ENCODE measurements around the gene KCNK1.
"Not testable (repeated sequence)": the region's sequence is repeated elsewhere in the genome, so short reads cannot be mapped to it uniquely, and the experiment has no call there.

Gene KCNK1

GRCh38 chr1:233607252-233608119, 6.4 kb upstream of the KCNK1 start:
- in situ Hi-C loops (cut with HindIII; ENCODE audit: low sequenced_read_pairs): no loop called here

GRCh38 chr1:233608988-233609387, 4.9 kb upstream of the KCNK1 start:
- in situ Hi-C loops (cut with HindIII; ENCODE audit: low sequenced_read_pairs): no loop called here

DNA sequence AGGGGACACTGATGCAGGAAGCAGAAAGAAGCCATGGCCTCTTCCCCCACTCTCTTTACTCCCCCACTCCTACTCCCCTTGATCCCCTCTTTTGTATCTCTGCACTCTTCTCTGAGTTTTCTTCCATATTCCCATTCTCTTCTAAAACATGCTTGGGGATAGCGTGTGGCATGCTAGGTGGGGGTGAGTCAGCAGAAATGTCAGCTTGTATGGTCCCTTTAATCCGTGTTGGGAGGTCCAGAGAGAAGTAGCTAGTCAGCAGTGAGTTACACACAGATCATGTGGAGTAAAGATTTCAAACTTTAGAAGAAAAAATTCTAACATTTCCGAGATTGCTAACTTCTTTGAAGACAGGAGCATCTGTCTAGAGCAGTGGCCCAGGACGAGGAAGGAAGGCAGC, 4.0 kb upstream of the KCNK1 start:
- in situ Hi-C loops (cut with HindIII; ENCODE audit: low sequenced_read_pairs): no loop called here

DNA sequence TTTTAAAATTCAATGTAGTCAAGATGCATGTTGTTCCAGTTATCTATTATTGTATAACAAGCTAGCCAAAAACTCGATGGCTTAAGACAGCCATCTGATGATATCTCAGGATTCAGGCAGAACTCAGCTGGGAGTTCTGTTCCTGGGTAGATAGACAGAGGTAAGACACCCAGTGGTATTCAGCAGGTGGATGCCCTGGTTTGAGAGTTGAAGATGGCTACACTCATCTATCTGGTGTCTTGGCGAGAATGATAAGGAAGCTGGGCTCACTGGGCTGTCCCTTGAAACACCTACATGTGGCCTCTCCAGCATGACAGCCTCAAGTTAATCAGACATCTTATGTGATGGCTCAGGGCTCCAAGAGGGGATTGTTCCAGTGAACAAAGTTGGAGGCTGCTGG, 3.3 kb upstream of the KCNK1 start:
- in situ Hi-C loops (cut with HindIII; ENCODE audit: low sequenced_read_pairs): no loop called here

DNA sequence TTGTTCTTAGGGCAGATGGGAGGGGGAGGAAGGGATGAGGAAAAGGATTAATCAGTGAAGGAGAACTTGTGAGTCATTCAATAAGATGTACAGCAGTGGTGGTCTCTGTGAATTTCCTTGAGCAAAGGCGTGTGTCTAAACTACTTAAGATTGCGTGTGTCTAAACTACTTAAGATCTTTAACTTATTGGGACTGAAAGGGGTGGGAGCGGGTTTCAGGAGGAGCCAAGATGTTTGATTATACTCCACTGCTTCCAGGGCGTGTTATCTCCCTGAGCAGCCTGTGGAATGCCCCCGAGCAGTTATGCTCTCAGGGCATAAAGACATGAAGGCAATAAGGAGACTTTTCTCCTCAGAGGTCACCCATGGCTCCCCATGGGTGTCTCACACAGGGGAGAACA, 2.5 kb upstream of the KCNK1 start:
- in situ Hi-C loops (cut with HindIII; ENCODE audit: low sequenced_read_pairs): not testable (repeated sequence)

- in situ Hi-C loops (cut with HindIII; ENCODE audit: low sequenced_read_pairs): no loop called here
Observed at GRCh38 chr1:233614173-233614742, 352 bp downstream of the KCNK1 start.

DNA sequence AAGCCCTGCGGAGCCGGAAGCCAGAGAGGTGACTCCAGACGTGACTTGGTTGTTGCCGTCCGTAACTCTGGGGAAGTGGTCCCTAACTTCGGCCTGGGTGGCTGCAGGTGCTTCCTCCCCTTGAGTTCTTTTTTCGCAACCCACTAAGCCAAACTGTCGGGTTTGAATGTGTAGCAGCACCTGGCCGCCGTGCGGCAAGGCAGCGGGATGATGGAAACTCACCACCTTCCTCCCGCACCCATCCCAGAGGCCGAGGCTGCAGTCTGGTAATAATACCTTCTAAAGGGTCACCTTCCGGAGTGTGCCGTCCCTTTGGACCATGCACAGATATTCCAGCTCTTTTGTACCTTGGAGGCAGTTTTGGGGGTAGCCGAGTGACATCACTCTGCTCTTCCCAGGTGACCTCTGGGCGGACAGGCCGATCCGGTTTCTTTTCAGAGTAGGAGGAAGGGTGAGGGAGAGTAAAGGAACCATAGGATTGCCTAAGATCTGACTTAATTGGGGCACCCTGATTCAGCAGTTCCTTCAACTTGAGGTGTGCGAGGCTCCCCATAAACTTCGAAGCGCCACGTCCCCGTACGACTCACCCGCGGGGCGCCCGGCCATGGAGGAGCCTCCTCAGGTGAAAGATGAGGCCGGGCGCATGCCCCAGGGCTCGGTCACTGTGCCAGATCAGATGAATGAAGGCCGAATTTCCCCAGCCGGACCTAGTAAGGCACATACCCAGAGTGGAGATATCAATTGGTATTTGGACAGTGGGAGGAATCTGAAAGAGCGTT, 1.0 kb downstream of the KCNK1 start:
- in situ Hi-C loops (cut with HindIII; ENCODE audit: low sequenced_read_pairs): no loop called here

GRCh38 chr1:233615571-233615970, 1.7 kb downstream of the KCNK1 start:
- in situ Hi-C loops (cut with HindIII; ENCODE audit: low sequenced_read_pairs): no loop called here

DNA sequence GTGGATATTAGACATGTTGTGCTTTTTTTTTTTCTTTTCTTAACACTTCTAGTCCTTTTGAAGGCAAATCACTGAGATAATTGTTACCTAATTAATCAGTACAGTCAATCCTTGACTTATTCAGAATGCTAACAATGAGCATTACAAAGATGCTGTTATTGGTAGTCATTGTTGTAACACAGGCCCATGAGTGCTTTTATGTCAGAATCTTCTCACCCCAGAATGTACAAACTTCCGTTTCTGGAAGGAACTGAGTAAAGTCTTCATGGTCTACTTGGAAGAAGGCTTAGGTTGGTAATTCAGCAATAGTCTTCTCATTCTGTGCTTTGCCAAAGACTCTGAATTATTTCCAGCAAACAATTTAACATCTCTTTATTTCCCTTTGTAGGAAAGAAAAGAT, 3.1 kb downstream of the KCNK1 start:
- in situ Hi-C loops (cut with HindIII; ENCODE audit: low sequenced_read_pairs): no loop called here

DNA sequence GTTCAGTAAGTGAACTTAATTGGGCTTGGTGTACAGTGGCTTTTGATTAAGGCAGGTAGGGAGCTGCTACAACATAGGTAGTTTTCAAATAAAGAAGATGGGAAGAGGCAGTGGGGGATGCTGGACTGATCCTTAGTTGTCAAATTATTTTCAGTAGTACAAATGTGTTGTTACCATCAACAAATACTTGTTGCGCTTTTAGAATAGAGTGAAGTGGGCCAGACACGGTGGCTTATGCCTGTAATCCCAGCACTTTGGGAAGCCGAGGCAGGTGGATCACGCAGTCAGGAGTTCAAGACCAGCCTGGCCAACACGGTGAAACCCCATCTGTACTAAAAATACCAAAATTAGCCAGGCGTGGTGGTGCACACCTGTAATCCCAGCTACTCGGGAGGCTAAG, 5.5 kb downstream of the KCNK1 start:
- in situ Hi-C loops (cut with HindIII; ENCODE audit: low sequenced_read_pairs): not testable (repeated sequence)

DNA sequence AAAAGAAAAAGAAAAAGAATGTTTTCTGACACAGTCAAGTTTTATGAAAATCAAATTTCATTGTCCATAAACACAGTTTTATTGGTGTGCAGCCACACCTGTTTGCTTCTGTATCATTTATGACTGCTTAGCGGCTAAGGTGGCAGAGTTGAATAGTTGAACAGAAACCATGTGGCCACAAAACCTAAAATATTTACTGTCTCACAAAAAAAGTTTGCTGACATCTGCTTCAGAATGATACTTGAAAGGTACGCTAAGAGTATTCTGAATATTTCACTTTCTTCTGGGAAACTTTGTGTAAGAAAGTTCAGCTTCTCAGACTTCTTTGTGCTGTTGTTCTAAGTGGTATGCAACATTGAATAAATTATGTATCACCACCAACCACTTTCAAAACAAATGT, 6.2 kb downstream of the KCNK1 start:
- in situ Hi-C loops (cut with HindIII; ENCODE audit: low sequenced_read_pairs): no loop called here

DNA sequence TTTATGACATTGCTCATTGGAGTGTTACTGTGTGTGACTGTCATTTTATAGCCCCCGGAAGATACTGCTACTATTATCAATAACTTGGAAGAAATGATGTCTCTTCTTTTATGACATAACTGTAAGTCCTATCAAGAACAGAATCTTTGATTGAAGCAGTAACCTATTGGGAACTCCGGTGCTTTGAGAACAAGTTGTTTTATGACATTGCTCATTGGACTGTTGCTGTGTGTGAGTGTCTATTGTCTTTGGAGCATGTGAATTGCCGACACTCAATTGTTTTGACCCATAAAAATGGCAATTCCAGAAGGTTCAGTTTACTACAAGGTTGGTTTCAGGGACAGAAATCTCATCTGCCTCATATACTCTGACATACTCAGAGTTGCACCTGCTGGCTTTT, 8.0 kb downstream of the KCNK1 start:
- in situ Hi-C loops (cut with HindIII; ENCODE audit: low sequenced_read_pairs): no loop called here

DNA sequence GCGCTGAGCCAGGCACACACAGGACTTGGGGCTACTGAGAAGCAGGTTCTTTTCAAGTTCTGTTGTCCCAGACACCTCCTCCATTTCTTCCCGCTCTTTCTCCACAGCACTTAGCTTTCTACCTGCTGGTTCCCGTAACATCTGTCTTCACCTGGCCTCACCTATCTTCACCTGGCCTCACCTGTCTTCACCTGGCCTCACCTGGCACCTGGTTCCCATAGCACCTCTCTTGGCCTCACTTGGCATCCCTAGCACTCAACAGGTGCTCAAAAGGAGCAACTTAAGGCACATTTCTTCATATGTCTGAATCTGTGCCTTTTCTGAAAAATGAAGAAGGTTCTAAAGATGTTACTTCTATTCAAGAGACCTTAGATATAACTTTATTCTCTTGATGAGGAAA, 10.4 kb downstream of the KCNK1 start:
- in situ Hi-C loops (cut with HindIII; ENCODE audit: low sequenced_read_pairs): no loop called here

- in situ Hi-C loops (cut with HindIII; ENCODE audit: low sequenced_read_pairs): no loop called here
Observed at GRCh38 chr1:233625087-233625486, 11.2 kb downstream of the KCNK1 start.

DNA sequence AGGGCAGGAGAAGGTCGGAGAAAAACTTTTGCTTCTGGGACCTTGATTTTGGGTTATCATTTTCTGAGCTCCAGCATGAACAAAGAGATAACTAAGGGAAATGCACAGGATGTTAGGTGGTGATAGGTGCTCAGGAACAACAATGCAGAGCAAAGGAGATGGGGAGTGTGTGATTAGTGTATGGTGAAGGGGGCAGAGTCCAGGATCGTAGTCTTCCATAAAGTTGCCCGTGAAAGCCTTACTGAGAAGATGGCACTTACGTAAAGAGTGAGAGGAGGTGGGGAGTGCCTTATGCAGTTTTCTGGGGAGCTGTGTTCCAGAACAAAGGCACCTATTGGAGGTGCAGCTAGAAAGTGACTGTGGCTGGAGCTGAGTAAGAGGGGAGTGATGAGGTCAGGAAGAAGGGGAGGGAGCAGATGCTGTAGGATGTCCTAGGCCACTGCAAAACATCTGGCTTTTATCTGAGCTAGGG, 11.6 kb downstream of the KCNK1 start:
- in situ Hi-C loops (cut with HindIII; ENCODE audit: low sequenced_read_pairs): no loop called here

DNA sequence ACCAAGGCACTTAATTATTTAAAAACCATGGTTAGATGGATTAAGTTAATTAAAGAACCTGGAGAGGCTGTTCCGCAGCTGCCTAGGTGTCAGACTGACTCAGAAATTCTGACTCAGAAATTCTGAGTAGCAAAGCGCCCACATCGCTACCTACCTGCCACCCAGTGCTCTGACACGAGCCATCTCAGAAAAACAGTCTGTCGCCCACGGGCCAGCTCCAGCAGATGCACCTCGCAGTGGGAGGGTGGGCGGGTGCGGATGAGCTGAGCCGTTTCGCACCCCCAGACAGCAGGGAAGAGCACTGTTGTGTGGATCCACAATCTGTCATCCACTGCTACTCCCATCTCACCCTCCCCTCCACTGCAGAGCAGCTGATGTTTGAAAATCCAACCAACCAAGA, 13.5 kb downstream of the KCNK1 start:
- in situ Hi-C loops (cut with HindIII; ENCODE audit: low sequenced_read_pairs): no loop called here

DNA sequence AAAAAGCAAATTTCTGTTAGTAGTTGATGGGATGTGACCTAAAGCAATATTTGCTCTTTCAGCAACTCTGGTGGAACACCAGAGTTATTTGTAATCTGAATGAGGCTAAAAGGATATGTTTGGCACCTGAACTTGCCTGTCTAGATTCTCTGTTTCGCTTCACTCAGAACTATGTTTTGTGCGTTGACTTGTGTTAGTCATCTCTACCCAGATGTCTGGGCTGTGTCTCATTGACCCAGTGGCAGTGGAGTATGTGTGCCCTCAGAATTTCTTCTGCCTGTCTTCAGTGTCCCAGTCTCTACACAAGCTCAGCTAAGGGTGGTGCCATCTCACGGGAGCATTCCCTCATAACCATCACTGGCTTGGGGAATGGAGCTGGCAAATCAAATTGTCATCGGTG, 13.9 kb downstream of the KCNK1 start:
- in situ Hi-C loops (cut with HindIII; ENCODE audit: low sequenced_read_pairs): no loop called here

DNA sequence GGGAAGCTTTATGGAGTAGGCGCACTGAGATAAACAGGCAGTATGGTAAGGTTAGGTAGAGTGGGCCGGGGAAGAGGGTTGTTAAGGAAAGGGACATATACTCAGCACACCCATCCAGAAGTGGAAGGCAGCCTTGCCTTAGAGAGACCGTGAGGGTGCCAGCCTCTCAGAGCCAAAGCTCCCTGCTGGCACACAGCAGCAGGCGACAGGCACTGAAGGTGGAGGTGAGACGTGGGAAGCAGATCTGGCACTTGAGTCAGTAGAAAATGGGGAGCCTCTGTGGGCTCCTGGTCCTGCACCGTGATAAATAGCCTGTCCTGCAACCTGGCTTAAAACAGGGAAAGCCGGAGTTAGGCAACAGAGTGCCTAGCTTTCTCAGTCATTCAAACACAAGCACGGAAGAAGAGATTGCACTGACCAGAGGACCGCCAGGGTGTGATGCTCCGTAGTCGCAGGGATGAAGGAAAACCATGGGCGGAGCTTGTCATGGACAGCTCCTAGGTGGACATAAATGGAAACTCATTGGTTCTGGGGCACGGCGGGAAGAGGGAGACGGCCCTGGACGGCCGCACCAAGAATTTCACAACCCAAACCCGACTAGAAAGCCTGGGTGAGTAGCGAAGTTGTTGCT, 15.5 kb downstream of the KCNK1 start:
- in situ Hi-C loops (cut with HindIII; ENCODE audit: low sequenced_read_pairs): no loop called here

DNA sequence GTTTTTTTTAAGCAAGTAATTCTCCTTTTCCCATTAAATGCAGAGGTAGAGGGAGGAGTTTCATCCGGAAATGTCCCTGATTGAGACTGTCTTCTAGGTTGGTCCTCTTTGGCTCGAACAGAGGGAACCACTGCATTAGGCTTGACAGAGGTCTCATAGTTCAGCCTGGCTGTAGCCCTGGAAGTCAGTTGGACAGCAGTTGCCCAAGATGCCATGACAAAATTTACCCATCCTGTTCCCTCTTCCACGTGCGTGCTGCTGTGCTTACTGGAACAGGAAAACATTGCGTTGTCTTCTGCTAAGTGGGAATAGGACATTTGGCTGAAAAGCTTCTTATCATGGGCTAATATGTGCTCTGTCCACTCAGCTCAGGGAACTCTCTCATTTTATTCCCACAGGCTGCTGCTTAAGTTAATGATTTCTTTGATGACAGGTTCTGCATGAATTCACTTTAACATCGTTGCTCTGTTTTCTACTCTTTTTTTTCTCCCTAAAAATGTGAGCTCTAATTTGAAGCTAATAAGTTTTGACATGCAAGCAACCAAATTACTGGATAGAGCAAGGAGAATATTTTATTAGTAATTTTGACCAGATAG, 18.0 kb downstream of the KCNK1 start:
- in situ Hi-C loops (cut with HindIII; ENCODE audit: low sequenced_read_pairs): no loop called here

- in situ Hi-C loops (cut with HindIII; ENCODE audit: low sequenced_read_pairs): no loop called here
Observed at GRCh38 chr1:233632436-233632835, 18.5 kb downstream of the KCNK1 start.

Measured in DLD1 (cell line).